ENCODE results near the gene TMEM247.

DNA sequence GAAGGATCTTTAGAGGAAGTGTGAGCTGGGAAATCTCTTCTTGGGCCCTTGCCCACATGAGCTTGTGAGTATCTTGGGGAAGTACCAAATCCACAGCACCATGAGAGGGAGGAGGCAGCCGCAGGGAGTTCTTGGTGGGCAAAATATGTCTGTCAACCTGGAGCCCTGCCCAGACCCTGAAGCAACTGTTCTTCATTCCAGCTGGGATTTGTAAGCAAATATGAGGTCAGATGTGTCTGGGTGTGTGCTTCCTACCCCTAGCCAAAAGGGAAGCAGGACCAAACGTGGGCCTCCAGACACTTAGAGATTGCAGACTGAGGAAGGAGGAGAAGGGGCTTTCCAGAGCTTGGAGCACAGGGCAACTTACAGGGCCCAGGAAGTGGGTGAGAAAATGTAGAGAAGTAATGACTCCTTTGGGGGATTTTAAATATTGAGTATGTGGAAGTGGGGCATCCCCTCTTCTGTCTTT, 41.9 kb downstream of the TMEM247 start:
- no peak for TF ChIP-seq EZH2 (IDR thresholded peaks at IDR 0.05; ENCODE audit: borderline replicate concordance, low read depth, low read length, severe bottlenecking)
- TF ChIP-seq, protein P1, sequence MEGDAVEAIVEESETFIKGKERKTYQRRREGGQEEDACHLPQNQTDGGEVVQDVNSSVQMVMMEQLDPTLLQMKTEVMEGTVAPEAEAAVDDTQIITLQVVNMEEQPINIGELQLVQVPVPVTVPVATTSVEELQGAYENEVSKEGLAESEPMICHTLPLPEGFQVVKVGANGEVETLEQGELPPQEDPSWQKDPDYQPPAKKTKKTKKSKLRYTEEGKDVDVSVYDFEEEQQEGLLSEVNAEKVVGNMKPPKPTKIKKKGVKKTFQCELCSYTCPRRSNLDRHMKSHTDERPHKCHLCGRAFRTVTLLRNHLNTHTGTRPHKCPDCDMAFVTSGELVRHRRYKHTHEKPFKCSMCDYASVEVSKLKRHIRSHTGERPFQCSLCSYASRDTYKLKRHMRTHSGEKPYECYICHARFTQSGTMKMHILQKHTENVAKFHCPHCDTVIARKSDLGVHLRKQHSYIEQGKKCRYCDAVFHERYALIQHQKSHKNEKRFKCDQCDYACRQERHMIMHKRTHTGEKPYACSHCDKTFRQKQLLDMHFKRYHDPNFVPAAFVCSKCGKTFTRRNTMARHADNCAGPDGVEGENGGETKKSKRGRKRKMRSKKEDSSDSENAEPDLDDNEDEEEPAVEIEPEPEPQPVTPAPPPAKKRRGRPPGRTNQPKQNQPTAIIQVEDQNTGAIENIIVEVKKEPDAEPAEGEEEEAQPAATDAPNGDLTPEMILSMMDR (IDR thresholded peaks at IDR 0.05; ENCODE audit: borderline replicate concordance, extremely low read depth, low read length, poor library complexity, severe bottlenecking), result no peak
